Activated CD8-positive, alpha-beta T cell treated with anti-CD3 and anti-CD28 coated beads, Interleukin-2, amount 10 ng/mL, durations not matched to agents 7 days and 5 days (primary cell): ENCODE measurements around the gene GXYLT2. TPM values are rescaled to one million over a fixed set of nuclear protein-coding genes. Genes with fewer than 3 reads are reported as not detected.
"Not testable (repeated sequence)": the region's sequence is repeated elsewhere in the genome, so short reads cannot be mapped to it uniquely, and the experiment has no call there.

ENCODE experiments used
- ATAC-seq: fragments of 150-1000 bp; cut with Tn5 transposase; one replicate; pipeline ENCODE4 v1.10.0; 2021; ENCODE audit warnings: moderate library complexity
- CTCF ChIA-PET: fragments of 350-600 bp; sonication (Branson Sonifier 250); formaldehyde crosslinking; loops from one replicate; lab custom pipeline; 2021; ENCODE audit warnings: antibody characterized with exemption; lab: Charles Lee
- POLR2A ChIA-PET: fragments of 350-600 bp; sonication (Branson Sonifier 250); formaldehyde crosslinking; loops from one replicate; lab custom pipeline; 2021; ENCODE audit warnings: antibody characterized with exemption; lab: Charles Lee
- DNase-seq: peaks from one replicate; pipeline ENCODE4 v3.0.0-alpha.2; 2020
- H3K27ac Mint-ChIP-seq: one replicate; pipeline ENCODE4 v1.8.0; 2021; ENCODE audit warnings: mild to moderate bottlenecking, mixed read lengths
- H3K27me3 Mint-ChIP-seq: one replicate; pipeline ENCODE4 v1.8.0; 2021; ENCODE audit warnings: low read depth, mixed read lengths
- H3K36me3 Mint-ChIP-seq: one replicate; pipeline ENCODE4 v1.8.0; 2021; ENCODE audit warnings: low read depth, mixed read lengths
- H3K4me1 Mint-ChIP-seq: one replicate; pipeline ENCODE4 v1.8.0; 2021; ENCODE audit warnings: low read depth, mixed read lengths
- H3K4me3 Mint-ChIP-seq: one replicate; pipeline ENCODE4 v1.8.0; 2021; ENCODE audit warnings: mild to moderate bottlenecking, mixed read lengths
- H3K9me3 Mint-ChIP-seq: one replicate; pipeline ENCODE4 v1.8.0; 2022; ENCODE audit warnings: mixed read lengths; ENCODE audit not compliant: insufficient read depth
- total RNA-seq, 2 experiments: library from RNA; stranded (reverse); gene quantifications; one replicate each; pipeline ENCODE4 v1.2.3, GENCODE V29; 2021

The GXYLT2 gene
- total RNA-seq, 2 experiments from 2014 or later = not detected

DNA sequence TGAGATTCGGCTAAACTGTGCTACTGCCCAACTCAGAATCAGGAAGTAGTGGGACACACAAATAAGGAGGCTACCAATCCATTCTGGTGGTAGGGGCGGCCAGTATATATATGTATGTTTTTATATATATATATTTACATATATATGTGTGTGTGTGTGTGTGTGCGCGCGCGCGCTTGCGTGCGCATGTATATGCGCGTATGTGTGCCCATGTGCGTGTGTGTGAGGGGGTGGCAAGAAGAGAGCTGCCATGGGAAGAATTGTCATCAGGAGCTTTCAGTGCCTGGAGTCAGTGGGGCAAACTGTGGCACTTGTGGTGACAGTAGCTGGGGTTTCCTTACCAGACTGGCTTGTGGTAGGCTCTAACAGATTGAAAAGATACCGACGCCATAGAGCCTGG lies 26.5 kb downstream of the GXYLT2 start:
- DNase-seq (no peak), ATAC-seq (no peak)
- Mint-ChIP-seq H3K36me3 (no peaks in the 10 kb centered on the region), H3K4me1 (no peaks in the 10 kb centered on the region), H3K9me3 (no peaks in the 10 kb centered on the region), H3K27ac (no peak overlapping the region), H3K27me3 (peaks cover 4% of the 10 kb centered on the region), H3K4me3 (no peak overlapping the region)
- ChIA-PET CTCF (no interaction called here), POLR2A (no interaction called here)

DNA sequence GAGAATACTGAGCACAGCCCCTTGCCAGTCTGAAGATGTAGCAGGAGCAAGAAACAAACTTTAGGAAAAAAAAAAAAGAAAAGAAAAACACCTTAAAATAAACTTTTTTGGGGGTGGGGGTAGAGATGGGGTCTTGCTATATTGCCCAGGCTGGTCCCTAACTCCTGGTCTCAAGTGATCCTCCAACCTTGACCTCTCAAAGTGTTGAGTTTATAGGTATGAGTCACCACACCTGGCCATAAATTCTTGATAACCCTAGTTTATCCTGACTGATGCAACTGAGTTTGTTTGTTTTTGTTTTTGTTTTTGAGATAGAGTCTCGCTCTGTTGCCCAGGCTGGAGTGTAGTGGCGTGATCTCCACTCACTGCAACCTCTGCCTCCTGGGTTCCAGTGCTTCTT lies 28.4 kb downstream of the GXYLT2 start:
- Mint-ChIP-seq H3K4me1 (no peaks in the 10 kb centered on the region), H3K27ac (no peak overlapping the region), H3K4me3 (no peak overlapping the region), H3K36me3 (no peaks in the 10 kb centered on the region), H3K27me3 (no peaks in the 10 kb centered on the region), H3K9me3 (no peaks in the 10 kb centered on the region)
- ATAC-seq = no peak
- no peak for DNase-seq
- POLR2A ChIA-PET = no interaction called here
- CTCF ChIA-PET = no interaction called here

DNA sequence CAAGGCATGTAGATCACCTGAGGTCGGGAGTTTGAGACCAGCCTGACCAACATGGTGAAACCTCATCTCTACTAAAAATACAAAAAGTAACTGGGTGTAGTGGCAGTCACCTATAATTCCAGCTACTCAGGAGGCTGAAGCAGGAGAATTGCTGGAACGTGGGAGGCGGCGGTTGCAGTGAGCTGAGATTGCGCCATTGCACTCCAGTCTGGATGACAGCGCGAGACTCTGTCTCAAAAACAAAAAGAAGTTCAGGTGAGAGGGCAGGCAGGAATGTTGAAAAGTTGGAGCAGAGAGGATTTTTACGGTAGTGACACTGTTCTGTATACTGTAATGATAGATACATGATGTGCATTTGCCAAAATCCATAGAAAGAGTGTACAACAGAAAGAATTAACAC lies 31.7 kb downstream of the GXYLT2 start:
- no peak for DNase-seq
- ChIA-PET CTCF (interaction anchor here (1.0 kb wide), 1 partner anchor 137 kb away, joined by 3 read pairs; no protein-coding TSS in a partner anchor), POLR2A (no interaction called here)
- H3K4me1 Mint-ChIP-seq = no peaks in the 10 kb centered on the region
- no peaks in the 10 kb centered on the region for H3K36me3 Mint-ChIP-seq
- H3K4me3 Mint-ChIP-seq = no peak overlapping the region
- no peak for ATAC-seq
- no peak overlapping the region for H3K27ac Mint-ChIP-seq
- no peaks in the 10 kb centered on the region for H3K27me3 Mint-ChIP-seq
- H3K9me3 Mint-ChIP-seq = no peaks in the 10 kb centered on the region

DNA sequence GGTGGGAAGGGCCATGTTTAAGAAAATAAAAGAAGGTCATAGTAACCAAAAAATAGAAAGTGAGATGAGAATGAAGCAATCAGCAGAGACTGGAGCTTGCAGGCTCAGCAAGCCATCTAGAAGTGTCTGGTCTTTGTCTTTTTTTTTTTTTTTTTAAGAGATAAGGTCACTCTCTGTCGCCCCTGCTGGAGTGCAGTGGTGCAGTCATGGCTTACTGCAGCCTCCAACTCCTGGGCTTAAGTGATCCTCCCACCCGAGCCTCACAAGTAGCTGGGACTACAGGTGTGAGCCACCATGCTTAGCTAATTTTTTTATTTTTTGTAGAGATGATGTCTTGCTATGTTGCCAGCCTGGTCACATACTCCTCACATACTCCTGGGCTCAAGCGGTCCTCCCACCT lies 36.2 kb downstream of the GXYLT2 start:
- no peak overlapping the region for H3K4me3 Mint-ChIP-seq
- H3K27ac Mint-ChIP-seq = no peak overlapping the region
- ChIA-PET CTCF (no interaction called here), POLR2A (interaction anchor here (0.7 kb wide), 1 partner anchor 10 kb away, joined by 3 read pairs; no protein-coding TSS in a partner anchor)
- no peak for ATAC-seq
- peaks cover 3% of the 10 kb centered on the region for H3K9me3 Mint-ChIP-seq
- no peaks in the 10 kb centered on the region for H3K36me3 Mint-ChIP-seq
- no peak for DNase-seq
- peaks cover 2% of the 10 kb centered on the region for H3K27me3 Mint-ChIP-seq
- no peaks in the 10 kb centered on the region for H3K4me1 Mint-ChIP-seq

DNA sequence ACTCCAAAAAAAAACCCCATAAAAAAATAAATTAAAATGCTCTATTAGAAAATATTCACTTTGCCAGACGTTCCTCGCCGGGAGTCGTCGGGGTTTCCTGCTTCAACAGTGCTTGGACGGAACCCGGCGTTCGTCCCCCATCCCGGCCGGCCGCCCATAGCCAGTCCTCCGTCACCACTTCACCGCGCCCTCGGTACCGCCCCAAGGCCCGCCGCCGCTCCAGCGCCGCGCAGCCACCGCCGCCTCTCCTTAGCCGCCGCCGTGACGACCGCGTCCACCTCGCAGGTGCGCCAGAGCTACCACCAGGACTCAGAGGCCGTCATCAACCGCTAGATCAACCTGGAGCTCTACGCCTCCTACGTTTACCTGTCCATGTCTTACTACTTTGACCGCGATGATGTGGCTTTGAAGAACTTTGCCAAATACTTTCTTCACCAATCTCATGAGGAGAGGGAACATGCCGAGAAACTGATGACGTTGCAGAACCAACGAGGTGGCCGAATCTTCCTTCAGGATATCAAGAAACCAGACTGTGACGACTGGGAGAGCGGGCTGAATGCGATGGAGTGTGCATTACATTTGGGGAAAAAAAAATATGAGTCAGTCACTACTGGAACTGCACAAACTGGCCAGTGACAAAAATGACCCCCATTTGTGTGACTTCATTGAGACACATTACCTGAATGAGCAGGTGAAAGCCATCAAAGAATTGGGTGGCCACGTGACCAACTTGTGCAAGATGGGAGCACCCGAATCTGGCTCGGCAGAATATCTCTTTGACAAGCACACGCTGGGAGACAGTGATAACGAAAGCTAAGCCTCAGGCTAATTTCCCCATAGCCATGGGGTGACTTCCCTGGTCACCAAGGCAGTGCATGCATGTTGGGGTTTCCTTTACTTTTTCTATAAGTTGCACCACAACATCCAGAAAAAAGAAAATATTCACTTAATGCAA lies 41.2 kb downstream of the GXYLT2 start:
- CTCF ChIA-PET, H3K27ac Mint-ChIP-seq, H3K36me3 Mint-ChIP-seq, ATAC-seq, H3K4me1 Mint-ChIP-seq, H3K27me3 Mint-ChIP-seq, DNase-seq, H3K9me3 Mint-ChIP-seq, H3K4me3 Mint-ChIP-seq, POLR2A ChIA-PET: not testable (repeated sequence)

DNA sequence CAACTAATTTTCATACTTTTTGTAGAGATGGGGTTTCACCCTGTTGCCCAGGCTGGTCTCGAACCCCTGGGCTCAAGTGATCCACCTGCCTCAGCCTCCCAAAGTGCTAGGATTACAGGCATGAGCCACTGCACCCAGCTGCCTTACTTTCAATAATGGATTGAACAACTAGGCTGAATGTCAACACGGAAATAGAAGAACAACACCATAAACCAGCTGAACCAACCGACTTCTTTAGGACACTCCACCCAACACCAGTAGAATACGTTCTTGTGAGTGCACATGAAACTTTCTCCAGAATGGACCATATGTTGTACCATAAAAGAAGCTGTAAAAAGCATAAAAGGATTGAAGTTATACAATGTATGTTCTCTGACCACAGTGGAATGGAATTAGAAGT lies 42.9 kb downstream of the GXYLT2 start:
- POLR2A ChIA-PET = no interaction called here
- ATAC-seq = no peak
- no peak for DNase-seq
- Mint-ChIP-seq H3K27me3 (peaks cover 11% of the 10 kb centered on the region), H3K36me3 (no peaks in the 10 kb centered on the region), H3K4me3 (no peak overlapping the region), H3K27ac (no peak overlapping the region), H3K9me3 (peaks cover 3% of the 10 kb centered on the region), H3K4me1 (no peaks in the 10 kb centered on the region)
- CTCF ChIA-PET = no interaction called here

DNA sequence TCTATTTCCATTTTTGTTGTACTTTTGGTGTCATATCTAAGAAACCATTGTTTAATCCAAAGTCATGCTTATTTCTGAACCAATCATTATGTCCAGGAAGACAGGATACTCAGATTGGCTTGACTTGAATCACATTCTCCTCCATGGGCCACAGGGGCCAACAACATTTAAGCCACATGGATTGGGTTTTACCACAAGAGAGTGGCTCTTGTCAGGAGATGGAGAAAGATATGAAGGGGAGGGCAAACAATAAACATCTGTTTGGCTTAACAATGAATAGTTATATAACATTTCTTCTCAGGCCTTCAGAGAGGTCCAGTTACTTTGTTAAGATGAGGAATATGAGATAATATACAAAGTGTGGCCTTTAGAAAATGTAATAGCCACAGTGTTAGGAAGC lies 44.6 kb downstream of the GXYLT2 start:
- Mint-ChIP-seq H3K27ac (no peak overlapping the region), H3K4me1 (no peaks in the 10 kb centered on the region), H3K36me3 (no peaks in the 10 kb centered on the region), H3K4me3 (no peak overlapping the region), H3K27me3 (peaks cover 16% of the 10 kb centered on the region), H3K9me3 (peaks cover 3% of the 10 kb centered on the region)
- ChIA-PET CTCF (no interaction called here), POLR2A (no interaction called here)
- ATAC-seq = no peak
- DNase-seq = no peak

DNA sequence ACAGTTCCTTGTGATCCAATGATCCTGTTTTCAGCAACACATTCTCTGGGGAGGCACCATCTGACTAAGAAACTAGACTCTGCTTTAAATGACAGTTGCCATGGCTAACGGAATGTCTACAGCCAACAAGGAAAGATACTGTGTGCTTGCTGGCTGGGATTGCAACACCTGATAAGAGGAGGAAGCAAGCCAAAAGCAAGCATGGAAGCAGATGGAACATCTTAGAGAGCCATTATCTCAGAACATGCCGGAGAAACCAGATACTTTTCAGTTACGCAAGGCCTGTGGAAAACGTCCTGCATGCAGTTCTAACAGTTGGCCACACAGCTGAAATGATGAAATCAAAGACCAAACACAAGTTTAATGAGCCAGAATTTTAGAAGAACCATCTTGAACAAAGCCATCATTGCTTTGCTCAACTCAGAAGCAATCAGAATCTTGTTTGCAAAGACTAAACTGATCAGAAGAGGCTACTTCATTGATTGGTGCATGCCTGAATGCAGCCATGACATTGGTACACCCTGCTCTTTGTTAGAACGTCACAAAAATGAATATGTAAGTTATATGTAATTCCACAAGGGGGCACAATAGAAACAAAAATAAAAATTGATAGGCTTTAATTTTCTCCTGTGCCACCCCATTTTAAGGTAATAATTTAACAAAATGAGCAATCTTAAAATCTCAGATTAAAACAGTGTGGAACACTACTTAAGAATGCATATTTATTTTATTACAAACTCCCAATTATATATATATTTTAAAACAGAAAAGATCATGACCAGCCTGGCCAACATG lies 50.8 kb downstream of the GXYLT2 start:
- ChIA-PET POLR2A (no interaction called here), CTCF (interaction anchor here (0.6 to 5.7 kb wide), 10 partner anchors 11 to 147 kb away, joined by 3 to 75 read pairs (median 4); no protein-coding TSS in a partner anchor)
- no peak overlapping the region for H3K4me3 Mint-ChIP-seq
- no peaks in the 10 kb centered on the region for H3K36me3 Mint-ChIP-seq
- peak; percentile 96 for ATAC-seq
- no peaks in the 10 kb centered on the region for H3K4me1 Mint-ChIP-seq
- DNase-seq = peak; percentile 41
- peaks cover 20% of the 10 kb centered on the region for H3K27me3 Mint-ChIP-seq
- H3K9me3 Mint-ChIP-seq = no peaks in the 10 kb centered on the region
- no peak overlapping the region for H3K27ac Mint-ChIP-seq

DNA sequence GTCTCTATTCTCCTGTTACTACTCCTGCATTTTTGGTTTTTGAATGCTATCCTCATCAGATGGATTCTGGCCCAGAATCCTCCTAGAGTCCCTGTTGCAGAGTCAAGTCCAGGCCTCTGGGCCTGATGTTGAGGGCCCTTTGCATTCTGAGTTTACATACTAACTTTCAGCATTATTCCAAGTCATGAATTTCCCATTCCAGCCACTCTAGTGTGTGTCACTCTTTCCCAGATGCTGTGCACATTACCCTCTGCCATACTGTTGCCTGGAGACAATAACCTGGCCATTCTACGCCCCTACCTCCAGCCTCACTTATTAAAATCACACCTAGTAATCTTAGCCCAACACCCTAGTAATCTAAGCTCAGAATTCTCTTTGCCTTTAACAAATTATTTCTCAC lies 53.4 kb downstream of the GXYLT2 start:
- ChIA-PET POLR2A (interaction anchor here (1.7 kb wide), 1 partner anchor 55 kb away, joined by 6 read pairs; the partner anchor contains the start of gene PPP4R2), CTCF (interaction anchor here (1.1 to 5.7 kb wide), 3 partner anchors 58 to 144 kb away, joined by 4 to 75 read pairs (median 5); no protein-coding TSS in a partner anchor)
- H3K4me1 Mint-ChIP-seq = peaks cover 7% of the 10 kb centered on the region
- no peaks in the 10 kb centered on the region for H3K9me3 Mint-ChIP-seq
- no peak overlapping the region for H3K27ac Mint-ChIP-seq
- H3K4me3 Mint-ChIP-seq = no peak overlapping the region
- no peaks in the 10 kb centered on the region for H3K36me3 Mint-ChIP-seq
- ATAC-seq = no peak
- peaks cover 9% of the 10 kb centered on the region for H3K27me3 Mint-ChIP-seq
- DNase-seq = no peak

DNA sequence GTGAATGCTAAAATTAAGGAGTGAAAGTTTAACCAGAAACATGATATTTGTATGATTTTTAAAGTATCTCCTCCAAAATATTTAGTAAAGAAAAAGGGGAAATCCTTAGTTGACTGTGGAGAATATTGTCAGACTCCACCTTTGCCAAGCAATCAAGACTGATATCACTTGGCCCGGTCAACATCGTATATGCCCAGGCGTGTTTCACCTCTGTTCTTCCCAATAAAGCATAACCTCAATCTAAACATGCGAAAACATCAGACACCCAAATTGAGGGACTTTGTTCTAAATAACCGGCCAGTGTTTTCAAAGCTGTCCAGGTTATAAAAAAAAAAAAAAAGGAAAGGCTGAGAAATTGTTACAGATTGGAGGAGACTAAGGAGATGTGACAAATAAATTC lies 54.6 kb downstream of the GXYLT2 start:
- CTCF ChIA-PET = interaction anchor here (0.7 to 5.7 kb wide), 4 partner anchors 57 to 148 kb away, joined by 3 to 75 read pairs (median 6); no protein-coding TSS in a partner anchor
- peaks cover 3% of the 10 kb centered on the region for H3K27me3 Mint-ChIP-seq
- no peak overlapping the region for H3K4me3 Mint-ChIP-seq
- DNase-seq (no peak), ATAC-seq (no peak)
- POLR2A ChIA-PET = interaction anchor here (1.7 kb wide), 1 partner anchor 54 kb away, joined by 6 read pairs; the partner anchor contains the start of gene PPP4R2
- no peaks in the 10 kb centered on the region for H3K9me3 Mint-ChIP-seq
- H3K27ac Mint-ChIP-seq = no peak overlapping the region
- peaks cover 7% of the 10 kb centered on the region for H3K4me1 Mint-ChIP-seq
- H3K36me3 Mint-ChIP-seq = no peaks in the 10 kb centered on the region

DNA sequence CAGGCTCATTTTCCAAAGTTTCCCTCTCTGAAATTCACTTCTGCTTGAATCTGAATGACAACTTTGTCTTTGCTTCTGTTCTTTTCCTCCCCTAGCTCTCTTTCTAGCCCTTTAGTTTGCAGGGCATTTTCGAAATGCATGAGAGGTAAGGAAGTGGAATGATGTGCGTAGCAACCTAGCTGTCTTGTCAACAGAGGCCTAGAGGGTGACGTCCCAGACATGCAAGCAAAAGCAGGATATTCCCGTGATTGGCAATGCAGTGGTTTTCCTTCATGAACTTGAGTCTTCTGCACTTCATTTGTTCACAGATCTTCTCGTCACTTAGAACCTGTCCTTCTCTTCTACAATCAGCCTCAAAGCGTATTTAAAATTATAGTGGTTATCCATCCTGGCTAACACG lies 56.9 kb downstream of the GXYLT2 start:
- Mint-ChIP-seq H3K27me3 (no peaks in the 10 kb centered on the region), H3K27ac (no peak overlapping the region), H3K4me1 (peaks cover 7% of the 10 kb centered on the region), H3K36me3 (no peaks in the 10 kb centered on the region), H3K9me3 (no peaks in the 10 kb centered on the region), H3K4me3 (no peak overlapping the region)
- ChIA-PET CTCF (interaction anchor here (2.8 to 4.8 kb wide), 2 partner anchors 54 to 112 kb away, joined by 8 to 37 read pairs; no protein-coding TSS in a partner anchor), POLR2A (no interaction called here)
- DNase-seq (no peak), ATAC-seq (no peak)
